Measurements from ENCODE around the gene REM2. TPM values are rescaled to one million over a fixed set of nuclear protein-coding genes. Genes with fewer than 3 reads are reported as not detected.

Gene REM2
- total RNA-seq, 1 donor from 2014 or later = 0.83 TPM

- Histone ChIP-seq H3K9me3 (no peaks in the 10 kb centered on the region), H3K4me3 (no peak overlapping the region), H3K4me1 (peaks cover 51% of the 10 kb centered on the region), H3K27me3 (ENCODE audit: low read depth) (no peaks in the 10 kb centered on the region), H3K36me3 (peaks cover 64% of the 10 kb centered on the region), H3K27ac (no peak overlapping the region)
- TF ChIP-seq CTCF (IDR thresholded peaks at IDR 0.05) = no peak
- intact Hi-C loops (cut with DNase I) = no loop called here
- DNase-seq = peak; percentile 36
- ATAC-seq = no peak
Measured at GRCh38 chr14:22842211-22843122, 40.6 kb upstream of the REM2 start.

GRCh38 chr14:22843123-22843925, 39.7 kb upstream of the REM2 start:
- Histone ChIP-seq H3K4me3 (no peak overlapping the region), H3K9me3 (no peaks in the 10 kb centered on the region), H3K27ac (no peak overlapping the region), H3K36me3 (peaks cover 64% of the 10 kb centered on the region), H3K27me3 (ENCODE audit: low read depth) (no peaks in the 10 kb centered on the region), H3K4me1 (peaks cover 53% of the 10 kb centered on the region)
- no peak for TF ChIP-seq CTCF (IDR thresholded peaks at IDR 0.05)
- peak; percentile 37 for DNase-seq
- no peak for ATAC-seq
- intact Hi-C loops (cut with DNase I) = no loop called here

GRCh38 chr14:22844221-22845102, 38.6 kb upstream of the REM2 start:
- DNase-seq = peak; percentile 19
- no peak for ATAC-seq
- no peak for TF ChIP-seq CTCF (IDR thresholded peaks at IDR 0.05)
- Histone ChIP-seq H3K27ac (no peak overlapping the region), H3K4me3 (no peak overlapping the region), H3K4me1 (peaks cover 53% of the 10 kb centered on the region), H3K27me3 (ENCODE audit: low read depth) (no peaks in the 10 kb centered on the region), H3K9me3 (no peaks in the 10 kb centered on the region), H3K36me3 (peaks cover 64% of the 10 kb centered on the region)
- intact Hi-C loops (cut with DNase I) = no loop called here

- intact Hi-C loops (cut with DNase I) = no loop called here
- no peak overlapping the region for H3K27ac ChIP-seq
- peaks cover 52% of the 10 kb centered on the region for H3K4me1 ChIP-seq
- H3K4me3 ChIP-seq = no peak overlapping the region
- no peaks in the 10 kb centered on the region for H3K27me3 ChIP-seq (ENCODE audit: low read depth)
- H3K9me3 ChIP-seq = no peaks in the 10 kb centered on the region
- H3K36me3 ChIP-seq = peaks cover 64% of the 10 kb centered on the region
- TF ChIP-seq CTCF (IDR thresholded peaks at IDR 0.05) = no peak
- DNase-seq (peak; percentile 20), ATAC-seq (no peak)
Measured at GRCh38 chr14:22845103-22845394, 38.0 kb upstream of the REM2 start.
